Ishikawa (cell line): Measurements from ENCODE around the gene ANKRD13A.

Experiments
- CEBPB ChIP-seq: IDR thresholded peaks from 2 replicates; pipeline ENCODE4 v1.6.1; 2012
- CREB1 ChIP-seq: IDR thresholded peaks from 2 replicates; pipeline ENCODE4 v1.6.1; 2012; ENCODE audit warnings: low read depth
- EGR1 ChIP-seq: IDR thresholded peaks from 2 replicates; pipeline ENCODE4 v1.6.1; 2012
- EP300 ChIP-seq: IDR thresholded peaks from 2 replicates; pipeline ENCODE4 v1.6.1; 2012; ENCODE audit warnings: borderline replicate concordance
- FOXM1 ChIP-seq: IDR thresholded peaks from 2 replicates; pipeline ENCODE4 v1.6.1; 2012; ENCODE audit warnings: low read depth, borderline replicate concordance
- MAX ChIP-seq: IDR thresholded peaks from 2 replicates; pipeline ENCODE4 v1.6.1; 2012
- NFIC ChIP-seq: IDR thresholded peaks from 2 replicates; pipeline ENCODE4 v1.6.1; 2012
- RAD21 ChIP-seq: IDR thresholded peaks from 2 replicates; pipeline ENCODE4 v1.6.1; 2012; ENCODE audit warnings: low read depth
- REST ChIP-seq: IDR thresholded peaks from 2 replicates; pipeline ENCODE4 v1.6.1; 2012; ENCODE audit warnings: low read depth, mild to moderate bottlenecking
- TAF1 ChIP-seq: IDR thresholded peaks from 2 replicates; pipeline ENCODE4 v1.6.1; 2012; ENCODE audit warnings: low read depth, mild to moderate bottlenecking
- TCF12 ChIP-seq: IDR thresholded peaks from 2 replicates; pipeline ENCODE4 v1.6.1; 2012; ENCODE audit warnings: low read depth
- TEAD4 ChIP-seq: IDR thresholded peaks from 2 replicates; pipeline ENCODE4 v1.6.1; 2012
- USF1 ChIP-seq: IDR thresholded peaks from 2 replicates; pipeline ENCODE4 v1.6.1; 2012
- YY1 ChIP-seq: IDR thresholded peaks from 2 replicates; pipeline ENCODE4 v1.6.1; 2012; ENCODE audit warnings: low read depth
- ZBTB7A ChIP-seq: IDR thresholded peaks from 2 replicates; pipeline ENCODE4 v1.6.1; 2012; ENCODE audit warnings: low read depth

Gene ANKRD13A

GRCh38 chr12:110079477-110080400, 80.5 kb downstream of the ANKRD13A start:
- TF ChIP-seq TCF12 (no peak), CEBPB (no peak), REST (no peak), TAF1 (no peak)

GRCh38 chr12:110080410-110080809, 81.2 kb downstream of the ANKRD13A start:
- TF ChIP-seq TEAD4 (no peak), ZBTB7A (no peak), CEBPB (no peak), EP300 (no peak), NFIC (no peak), YY1 (no peak), MAX (no peak), USF1 (no peak), REST (no peak), RAD21 (no peak), FOXM1 (no peak)

DNA sequence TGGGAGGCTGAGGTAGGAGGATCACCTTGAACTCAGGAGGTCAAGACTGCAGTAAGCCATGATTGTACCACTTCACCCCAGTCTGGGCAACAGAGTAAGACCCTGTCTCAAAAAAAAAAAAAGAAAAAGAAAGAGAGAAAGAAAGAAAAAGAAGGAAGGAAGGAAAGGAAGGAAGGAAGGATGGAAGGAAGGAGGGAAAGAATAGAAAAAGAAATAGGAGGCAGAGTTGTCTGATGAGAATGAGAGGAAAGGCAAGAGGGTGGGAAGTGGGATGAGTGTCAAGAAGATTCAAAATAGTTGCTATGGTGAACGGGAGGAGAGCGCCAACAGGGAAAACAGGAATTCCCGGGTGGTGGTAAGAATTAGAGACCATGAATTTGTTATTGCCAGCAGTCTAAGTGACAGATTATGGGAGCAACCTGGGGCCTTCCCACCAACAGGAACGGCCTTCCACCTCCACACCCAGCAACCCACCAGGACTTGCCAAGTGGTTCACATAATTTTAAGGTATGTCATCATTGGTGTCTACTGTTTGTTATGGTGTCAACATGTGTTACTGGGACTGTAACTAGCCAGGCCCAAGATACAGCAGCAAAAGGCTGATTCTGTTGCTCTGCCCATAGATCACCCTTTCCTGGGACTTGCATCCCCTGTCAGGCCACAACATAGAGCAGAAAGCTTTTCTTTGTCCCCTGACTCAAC, 85.2 kb downstream of the ANKRD13A start:
- TF ChIP-seq TCF12, result no peak
- no peak for TF ChIP-seq CREB1
- no peak for TF ChIP-seq TEAD4
- no peak for TF ChIP-seq EP300
- TF ChIP-seq ZBTB7A, result no peak
- no peak for TF ChIP-seq MAX
- TF ChIP-seq TAF1, result no peak
- TF ChIP-seq EGR1, result no peak

DNA sequence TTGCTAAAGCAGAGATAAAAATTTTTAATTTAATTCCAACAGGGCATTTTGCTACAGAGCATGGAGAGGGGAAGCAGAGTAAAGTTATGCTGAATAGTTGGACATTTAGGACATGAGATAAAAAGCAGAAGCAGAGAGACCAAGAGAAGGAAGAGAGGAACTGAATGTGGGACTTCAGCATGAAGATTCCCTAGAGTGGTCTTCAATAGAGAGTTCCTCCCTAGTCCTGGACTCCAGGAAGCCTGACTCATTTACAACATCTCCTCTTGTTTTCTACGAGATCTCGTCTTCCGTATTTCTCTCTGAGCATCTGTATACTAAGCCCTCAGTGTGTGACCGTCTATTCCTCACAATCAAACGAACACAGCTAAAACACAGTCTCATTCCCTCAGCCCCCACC, 89.7 kb downstream of the ANKRD13A start:
- no peak for TF ChIP-seq ZBTB7A
- no peak for TF ChIP-seq CREB1
- no peak for TF ChIP-seq CEBPB
- no peak for TF ChIP-seq MAX
- TF ChIP-seq REST, result no peak
- no peak for TF ChIP-seq RAD21
- no peak for TF ChIP-seq EGR1
- no peak for TF ChIP-seq TAF1
- no peak for TF ChIP-seq FOXM1
- no peak for TF ChIP-seq NFIC
- no peak for TF ChIP-seq EP300
- no peak for TF ChIP-seq TCF12
- no peak for TF ChIP-seq TEAD4
- no peak for TF ChIP-seq USF1
- TF ChIP-seq YY1, result no peak
